Adrenal gland (tissue), 5 donors: ENCODE results near the gene CCAR1.
"Not testable (repeated sequence)": the region's sequence is repeated elsewhere in the genome, so short reads cannot be mapped to it uniquely, and the experiment has no call there.

ENCODE experiments used
- POLR2A ChIP-seq, 2 donors: fragments of 450-650 bp; IDR thresholded peaks; one replicate each; pipeline ENCODE4 v1.6.1; 2017; ENCODE audit warnings: antibody characterized with exemption in 2 of 2, mild to moderate bottlenecking in 2 of 2, moderate library complexity in 1 of 2
- TF ChIP-seq, protein P1 (sequence below), 6 experiments: fragments of 450-650 bp in 4 of 6; fragments of 200-600 bp in 2 of 6; sonication (generic) in 1 of 6; IDR thresholded peaks; 1 replicate in 5 of 6; 2 replicates in 1 of 6; pipeline versions ENCODE4 v1.5.1 to v1.8.0; 2016 to 2021; ENCODE audit warnings: antibody characterized with exemption in 6 of 6, mild to moderate bottlenecking in 2 of 6, moderate library complexity in 1 of 6
- donor health status: DM: no; HTN: no; CAD: no.

DNA sequence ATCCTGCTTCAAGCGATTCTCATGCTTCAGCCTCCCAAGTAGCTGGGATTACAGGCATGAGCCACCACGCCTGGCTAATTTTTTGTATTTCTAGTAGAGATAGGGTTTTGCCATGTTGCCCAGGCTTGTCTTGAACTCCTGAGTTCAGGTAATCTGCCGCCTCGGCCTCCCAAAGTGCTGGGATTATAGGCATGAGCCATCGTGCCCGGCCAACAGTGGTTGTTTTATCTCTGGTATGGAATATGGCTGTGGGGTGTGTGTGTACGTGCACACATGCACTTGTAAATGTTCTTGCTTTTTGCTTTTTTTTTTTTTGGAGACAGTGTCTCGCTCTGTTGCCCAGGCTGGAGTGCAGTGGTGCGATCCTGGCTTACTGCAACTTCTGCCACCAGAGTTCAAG lies 119.6 kb downstream of the CCAR1 start:
- TF ChIP-seq, protein P1, sequence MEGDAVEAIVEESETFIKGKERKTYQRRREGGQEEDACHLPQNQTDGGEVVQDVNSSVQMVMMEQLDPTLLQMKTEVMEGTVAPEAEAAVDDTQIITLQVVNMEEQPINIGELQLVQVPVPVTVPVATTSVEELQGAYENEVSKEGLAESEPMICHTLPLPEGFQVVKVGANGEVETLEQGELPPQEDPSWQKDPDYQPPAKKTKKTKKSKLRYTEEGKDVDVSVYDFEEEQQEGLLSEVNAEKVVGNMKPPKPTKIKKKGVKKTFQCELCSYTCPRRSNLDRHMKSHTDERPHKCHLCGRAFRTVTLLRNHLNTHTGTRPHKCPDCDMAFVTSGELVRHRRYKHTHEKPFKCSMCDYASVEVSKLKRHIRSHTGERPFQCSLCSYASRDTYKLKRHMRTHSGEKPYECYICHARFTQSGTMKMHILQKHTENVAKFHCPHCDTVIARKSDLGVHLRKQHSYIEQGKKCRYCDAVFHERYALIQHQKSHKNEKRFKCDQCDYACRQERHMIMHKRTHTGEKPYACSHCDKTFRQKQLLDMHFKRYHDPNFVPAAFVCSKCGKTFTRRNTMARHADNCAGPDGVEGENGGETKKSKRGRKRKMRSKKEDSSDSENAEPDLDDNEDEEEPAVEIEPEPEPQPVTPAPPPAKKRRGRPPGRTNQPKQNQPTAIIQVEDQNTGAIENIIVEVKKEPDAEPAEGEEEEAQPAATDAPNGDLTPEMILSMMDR (IDR thresholded peaks at IDR 0.05) = not testable (repeated sequence)
- TF ChIP-seq POLR2A (IDR thresholded peaks at IDR 0.05) = not testable (repeated sequence)
